ENCODE results near the gene INCENP.
"Not testable (repeated sequence)": the region's sequence is repeated elsewhere in the genome, so short reads cannot be mapped to it uniquely, and the experiment has no call there.

INCENP gene

GRCh38 chr11:62181097-62181496 is 57.3 kb downstream of the INCENP start:
- no peak overlapping the region for H3K4me3 ChIP-seq (ENCODE audit: low read depth, low read length)
- no peak for TF ChIP-seq CTCF (IDR thresholded peaks at IDR 0.05; ENCODE audit: low read depth, low read length, missing control alignments)
- DNase-seq (ENCODE audit: low read depth) = no peak
- in situ Hi-C loops (cut with HindIII; ENCODE audit: low sequenced_read_pairs) = no loop called here

DNA sequence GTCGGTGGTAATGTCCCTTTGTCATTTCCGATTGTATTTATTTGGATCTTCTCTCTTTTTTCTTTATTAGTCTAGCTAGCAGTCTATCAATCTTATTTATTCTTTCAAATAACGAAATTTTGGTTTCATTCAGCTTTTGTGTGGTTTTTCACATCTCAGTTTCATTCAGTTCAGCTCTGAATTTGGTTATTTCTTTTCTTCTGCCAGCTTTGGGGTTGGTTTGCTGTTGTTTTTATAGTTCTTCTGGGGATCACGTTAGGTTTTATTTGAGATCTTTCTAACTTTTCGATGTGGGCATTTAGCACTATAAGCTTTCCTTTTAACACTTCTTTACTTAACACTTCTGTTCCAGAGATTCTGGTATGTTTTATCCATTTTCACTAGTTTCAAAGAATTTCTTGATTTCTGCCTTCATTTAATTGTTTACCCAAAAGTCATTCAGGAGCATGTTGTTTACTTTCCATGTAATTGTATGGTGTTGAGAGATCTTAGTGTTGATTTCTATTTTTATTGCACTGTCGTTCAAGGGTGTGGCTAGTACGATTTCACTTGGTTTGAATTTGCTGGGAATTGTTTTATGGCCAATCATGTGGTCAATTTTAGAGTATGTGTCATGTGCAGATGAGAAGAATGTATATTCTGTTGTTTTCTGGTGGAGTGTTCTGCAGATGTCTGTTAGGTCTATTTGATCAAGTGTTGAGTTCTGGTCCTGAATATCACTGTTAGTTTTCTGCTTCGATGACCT is 58.5 kb downstream of the INCENP start:
- no peak overlapping the region for H3K4me3 ChIP-seq (ENCODE audit: low read depth, low read length)
- no peak for TF ChIP-seq CTCF (IDR thresholded peaks at IDR 0.05; ENCODE audit: low read depth, low read length, missing control alignments)
- in situ Hi-C loops (cut with HindIII; ENCODE audit: low sequenced_read_pairs) = no loop called here
- DNase-seq (ENCODE audit: low read depth) = no peak

GRCh38 chr11:62186195-62186594 is 62.4 kb downstream of the INCENP start:
- no peak for TF ChIP-seq CTCF (IDR thresholded peaks at IDR 0.05; ENCODE audit: low read depth, low read length, missing control alignments)
- no peak overlapping the region for H3K4me3 ChIP-seq (ENCODE audit: low read depth, low read length)
- DNase-seq (ENCODE audit: low read depth) = no peak
- in situ Hi-C loops (cut with HindIII; ENCODE audit: low sequenced_read_pairs) = no loop called here

- in situ Hi-C loops (cut with HindIII; ENCODE audit: low sequenced_read_pairs) = loop anchor here (10.0 kb wide), 1 partner anchor 175 kb away; no protein-coding TSS in a partner anchor
- DNase-seq (ENCODE audit: low read depth) = no peak
- H3K4me3 ChIP-seq (ENCODE audit: low read depth, low read length) = no peak within 1 kb of the TSS
- no peak for TF ChIP-seq CTCF (IDR thresholded peaks at IDR 0.05; ENCODE audit: low read depth, low read length, missing control alignments)
Measured at GRCh38 chr11:62190011-62190410, 66.2 kb downstream of the INCENP start, which contains the start of gene SCGB1D1. Gene SCGB1D1 (plus strand): TSS chr11:62190216. CDS start chr11:62190285, 69 bp downstream.

GRCh38 chr11:62193952-62194351 is 70.1 kb downstream of the INCENP start:
- no peak for DNase-seq (ENCODE audit: low read depth)
- in situ Hi-C loops (cut with HindIII; ENCODE audit: low sequenced_read_pairs) = loop anchor here (10.0 kb wide), 1 partner anchor 171 kb away; no protein-coding TSS in a partner anchor
- H3K4me3 ChIP-seq (ENCODE audit: low read depth, low read length) = no peak overlapping the region
- no peak for TF ChIP-seq CTCF (IDR thresholded peaks at IDR 0.05; ENCODE audit: low read depth, low read length, missing control alignments)

DNA sequence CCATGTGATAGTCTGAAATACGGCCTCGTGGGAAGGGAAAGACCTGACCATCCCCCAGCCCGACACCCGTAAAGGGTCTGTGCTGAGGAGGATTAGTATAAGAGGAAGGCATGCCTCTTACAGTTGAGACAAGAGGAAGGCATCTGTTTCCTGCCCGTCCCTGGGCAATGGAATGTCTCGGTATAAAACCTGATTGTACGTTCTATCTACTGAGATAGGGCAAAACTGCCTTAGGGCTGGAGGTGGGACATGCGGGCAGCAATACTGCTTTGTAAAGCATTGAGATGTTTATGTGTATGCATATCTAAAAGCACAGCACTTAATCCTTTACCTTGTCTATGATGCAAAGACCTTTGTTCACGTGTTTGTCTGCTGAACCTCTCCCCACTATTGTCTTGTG is 71.2 kb downstream of the INCENP start:
- DNase-seq (ENCODE audit: low read depth); H3K4me3 ChIP-seq (ENCODE audit: low read depth, low read length): not testable (repeated sequence)
- in situ Hi-C loops (cut with HindIII; ENCODE audit: low sequenced_read_pairs) = loop anchor here (5.0 to 10.0 kb wide), 2 partner anchors 33 to 170 kb away; no protein-coding TSS in a partner anchor

- no peak overlapping the region for H3K4me3 ChIP-seq (ENCODE audit: low read depth, low read length)
- no peak for DNase-seq (ENCODE audit: low read depth)
- TF ChIP-seq CTCF (IDR thresholded peaks at IDR 0.05; ENCODE audit: low read depth, low read length, missing control alignments) = no peak
- in situ Hi-C loops (cut with HindIII; ENCODE audit: low sequenced_read_pairs) = loop anchor here (5.0 to 10.0 kb wide), 2 partner anchors 34 to 169 kb away; no protein-coding TSS in a partner anchor
Measured at GRCh38 chr11:62195945-62196344, 72.1 kb downstream of the INCENP start.

DNA sequence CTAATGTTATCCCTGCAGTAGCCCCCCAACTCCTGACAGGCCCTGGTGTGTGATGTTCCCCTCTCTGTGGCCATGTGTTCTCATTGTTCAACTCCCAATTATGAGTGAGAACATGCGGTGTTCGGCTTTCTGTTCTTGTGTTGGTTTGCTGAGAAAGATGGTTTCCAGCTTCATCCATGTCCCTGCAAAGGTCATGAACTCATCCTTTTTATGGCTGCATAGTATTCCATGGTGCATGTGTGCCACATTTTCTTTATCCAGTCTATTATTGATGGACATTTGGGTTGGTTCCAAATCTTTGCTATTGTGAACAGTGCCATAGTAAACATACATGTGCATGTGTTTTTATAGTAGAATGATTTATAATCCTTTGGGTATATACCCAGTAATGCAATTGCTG is 73.6 kb downstream of the INCENP start:
- H3K4me3 ChIP-seq (ENCODE audit: low read depth, low read length); DNase-seq (ENCODE audit: low read depth): not testable (repeated sequence)
- in situ Hi-C loops (cut with HindIII; ENCODE audit: low sequenced_read_pairs) = loop anchor here (5.0 to 10.0 kb wide), 2 partner anchors 35 to 167 kb away; no protein-coding TSS in a partner anchor
